ENCODE results near the gene FAM186B.

- no peak for TF ChIP-seq POLR2AphosphoS5 (IDR thresholded peaks at IDR 0.05)
- TF ChIP-seq CTCF (IDR thresholded peaks at IDR 0.05) = no peak
Measured at GRCh38 chr12:49643961-49644619, 38.7 kb upstream of the FAM186B start.
